Prostate gland (tissue), 2 donors: ENCODE data around the gene ZBTB7C. TPM values are rescaled to one million over a fixed set of nuclear protein-coding genes. Genes with fewer than 3 reads are reported as not detected.
A peak's percentile ranks its signal among the peaks of the same experiment; 100 is the strongest.

Experiments used
- DNase-seq: peaks from one replicate; pipeline ENCODE4 v3.0.0-alpha.2; 2019; ENCODE audit warnings: low spot score
- H3K27ac ChIP-seq, 2 donors: fragments of 200-600 bp; sonication (generic); 2 replicates each; pipeline ENCODE4 v1.5.1; 2017 to 2019
- H3K27me3 ChIP-seq: fragments of 200-600 bp; sonication (generic); replicated peaks from 2 replicates; pipeline ENCODE4 v1.5.1; 2019; ENCODE audit not compliant: insufficient read depth
- H3K36me3 ChIP-seq, 2 donors: fragments of 200-600 bp; sonication (generic); 1 replicate in 1 of 2; 2 replicates in 1 of 2; pipeline versions ENCODE4 v1.5.1 to v1.8.1; 2017 to 2019
- H3K4me1 ChIP-seq: fragments of 200-600 bp; sonication (generic); replicated peaks from 2 replicates; pipeline ENCODE4 v1.5.1; 2019
- H3K4me3 ChIP-seq, 2 donors: fragments of 200-600 bp; sonication (generic); 2 replicates each; pipeline ENCODE4 v1.5.1; 2017 to 2019
- H3K9me3 ChIP-seq: fragments of 200-600 bp; sonication (generic); 2 replicates; pipeline ENCODE4 v1.5.1; 2017
- CTCF ChIP-seq, 4 experiments: fragments of 200-600 bp in 2 of 4; fragments of 450-650 bp in 2 of 4; sonication (generic) in 2 of 4; IDR thresholded peaks; 1 replicate in 3 of 4; 2 replicates in 1 of 4; pipeline ENCODE4 v1.5.1; 2016 to 2019; ENCODE audit warnings: antibody characterized with exemption in 4 of 4, mild to moderate bottlenecking in 2 of 4, moderate library complexity in 2 of 4
- POLR2A ChIP-seq: fragments of 450-650 bp; IDR thresholded peaks from one replicate; pipeline ENCODE4 v1.6.1; 2016; ENCODE audit warnings: antibody characterized with exemption, mild to moderate bottlenecking
- POLR2AphosphoS5 ChIP-seq: sonication (generic); formaldehyde crosslinking; IDR thresholded peaks from one replicate; pipeline ENCODE4 v1.6.1; 2017; ENCODE audit warnings: antibody characterized with exemption
- WGBS: methylation state at CpG from one replicate; pipeline ENCODE4 v1.1.5; 2018; 5-methylcytosine and 5-hydroxymethylcytosine counted together
- intact Hi-C: fragments of 100-400 bp; cut with DNase I; formaldehyde crosslinking; loops from one replicate; pipeline ENCODE4 v1.14.2; 2022
- total RNA-seq, 2 donors: library from RNA; depleted of rRNA; stranded (reverse); fragments of >200 nt; gene quantifications; one replicate each; pipeline ENCODE4 v1.1.0, GENCODE V29; 2016

The ZBTB7C gene
- 10 to 100 TPM; 14.7 to 48.9 TPM for total RNA-seq

- intact Hi-C loops: no loop called here
- Histone ChIP-seq H3K4me3 (peak within 1 kb of the TSS; percentile 55 to 58), H3K27ac (peak within 1 kb of the TSS; percentile 39 to 68), H3K9me3 (no peaks in the 10 kb centered on the region), H3K36me3 (no peaks in the 10 kb centered on the region), H3K27me3 (no peaks in the 10 kb centered on the region), H3K4me1 (no peaks in the 10 kb centered on the region)
- TF ChIP-seq POLR2A (no peak), CTCF (IDR thresholded peaks at IDR 0.05) (no peak), POLR2AphosphoS5 (no peak)
- 1% methylated on average over 85 of the region's 136 CpGs for WGBS
- no peak for DNase-seq
Observed at GRCh38 chr18:48408727-48409590, at the start of gene ZBTB7C. TSS of gene ZBTB7C (minus strand) at chr18:48409383.

- Histone ChIP-seq H3K9me3 (no peaks in the 10 kb centered on the region), H3K27me3 (no peaks in the 10 kb centered on the region), H3K36me3 (no peaks in the 10 kb centered on the region), H3K4me1 (no peaks in the 10 kb centered on the region), H3K4me3 (no peak overlapping the region), H3K27ac (no peak overlapping the region)
- 95% methylated on average over 9 of the region's 9 CpGs for WGBS
- no peak for DNase-seq
- TF ChIP-seq CTCF (IDR thresholded peaks at IDR 0.05) (no peak), POLR2AphosphoS5 (no peak), POLR2A (no peak)
- intact Hi-C loops: no loop called here
Observed at GRCh38 chr18:48456838-48457237, 47.7 kb upstream of the ZBTB7C start.

- peak overlapping the region in 1 of 2 donors; percentile 38 for H3K27ac ChIP-seq
- no peaks in the 10 kb centered on the region for H3K27me3 ChIP-seq
- no peak for DNase-seq
- 59% methylated on average over 10 of the region's 13 CpGs for WGBS
- intact Hi-C loops: no loop called here
- no peak overlapping the region for H3K4me3 ChIP-seq
- no peaks in the 10 kb centered on the region for H3K36me3 ChIP-seq
- TF ChIP-seq CTCF (IDR thresholded peaks at IDR 0.05) (no peak), POLR2AphosphoS5 (no peak), POLR2A (no peak)
- H3K9me3 ChIP-seq: no peaks in the 10 kb centered on the region
- H3K4me1 ChIP-seq: no peaks in the 10 kb centered on the region
Observed at GRCh38 chr18:48455555-48456478, 46.6 kb upstream of the ZBTB7C start.

- no peaks in the 10 kb centered on the region for H3K36me3 ChIP-seq
- no peak for DNase-seq
- no peaks in the 10 kb centered on the region for H3K9me3 ChIP-seq
- TF ChIP-seq POLR2AphosphoS5: no peak
- TF ChIP-seq POLR2A: no peak
- TF ChIP-seq CTCF (IDR thresholded peaks at IDR 0.05): no peak
- H3K4me1 ChIP-seq: no peaks in the 10 kb centered on the region
- peak overlapping the region; percentile 30 to 60 for H3K27ac ChIP-seq
- WGBS: 48% methylated on average over 6 of the region's 6 CpGs
- intact Hi-C loops: no loop called here
- no peak overlapping the region for H3K4me3 ChIP-seq
- no peaks in the 10 kb centered on the region for H3K27me3 ChIP-seq
Observed at GRCh38 chr18:48454261-48454757, 45.1 kb upstream of the ZBTB7C start.
